Activated gamma-delta T cell treated with Interleukin-2 at 50 U/mL for 16 hours (primary cell): Measurements from ENCODE around the gene KRT40.
"Not testable (repeated sequence)": the region's sequence is repeated elsewhere in the genome, so short reads cannot be mapped to it uniquely, and the experiment has no call there.

ENCODE experiments used
- DNase-seq: peaks from one replicate; pipeline ENCODE4 v3.0.0-alpha.2; 2020

KRT40 gene

DNA sequence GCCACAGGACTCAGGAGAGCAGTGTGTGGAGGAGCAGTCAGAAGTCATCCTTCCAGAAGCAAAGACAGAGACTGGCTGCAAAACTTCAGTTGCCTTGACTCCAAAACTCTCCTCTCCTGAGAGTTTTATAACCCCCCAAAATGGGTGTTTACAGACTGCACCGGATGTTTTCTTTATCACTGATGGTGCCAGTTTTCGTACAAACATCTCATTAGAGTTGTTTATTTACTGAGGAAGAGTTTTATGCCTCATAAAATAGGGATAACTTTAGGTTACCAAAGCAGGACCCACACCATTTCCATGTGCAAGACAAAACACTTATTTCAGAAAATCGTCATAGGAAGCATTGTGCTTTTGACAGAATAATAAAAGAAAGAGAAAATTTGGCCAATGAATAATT lies at the start of gene KRT40:
Gene KRT40, minus strand, starts transcription at position 101 of the 400 bp plus-strand sequence. Its CDS starts 53 bp downstream, at position 48.
- DNase-seq = no peak

DNA sequence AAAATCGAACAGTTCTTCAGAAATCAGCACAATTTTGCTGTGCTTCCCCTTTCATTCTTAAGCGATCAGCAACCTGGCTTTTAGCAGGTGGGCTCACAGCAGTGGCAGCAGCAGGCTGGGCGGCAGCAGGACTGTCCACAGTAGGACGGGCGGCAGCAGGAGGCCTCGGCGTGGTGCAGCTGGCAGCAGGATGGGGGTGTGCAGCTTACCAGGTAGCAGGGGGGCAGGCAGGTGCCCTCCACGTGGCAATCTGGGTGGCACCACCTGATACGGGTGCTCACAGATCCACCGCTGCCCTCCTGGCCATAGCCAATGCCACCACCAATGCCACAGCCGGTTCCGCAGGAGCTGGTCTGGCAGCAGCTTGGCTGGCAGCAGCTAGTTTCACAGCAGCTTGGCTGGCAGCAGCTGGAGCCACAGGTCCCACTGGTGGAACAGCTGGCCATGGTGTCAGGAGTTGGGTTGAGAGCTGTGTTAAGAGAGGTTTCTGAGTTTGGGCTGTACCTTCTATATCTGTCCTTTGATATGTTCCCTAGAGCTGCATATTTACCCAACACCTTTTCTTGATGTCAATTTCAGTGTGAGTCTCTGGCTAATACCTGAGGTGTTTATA lies 45.6 kb upstream of the KRT40 start, which contains the start of gene KRTAP1-4:
Gene KRTAP1-4, minus strand, starts transcription at position 563 of the 613 bp plus-strand sequence. Its CDS starts 117 bp downstream, at position 446.
- DNase-seq = no peak

DNA sequence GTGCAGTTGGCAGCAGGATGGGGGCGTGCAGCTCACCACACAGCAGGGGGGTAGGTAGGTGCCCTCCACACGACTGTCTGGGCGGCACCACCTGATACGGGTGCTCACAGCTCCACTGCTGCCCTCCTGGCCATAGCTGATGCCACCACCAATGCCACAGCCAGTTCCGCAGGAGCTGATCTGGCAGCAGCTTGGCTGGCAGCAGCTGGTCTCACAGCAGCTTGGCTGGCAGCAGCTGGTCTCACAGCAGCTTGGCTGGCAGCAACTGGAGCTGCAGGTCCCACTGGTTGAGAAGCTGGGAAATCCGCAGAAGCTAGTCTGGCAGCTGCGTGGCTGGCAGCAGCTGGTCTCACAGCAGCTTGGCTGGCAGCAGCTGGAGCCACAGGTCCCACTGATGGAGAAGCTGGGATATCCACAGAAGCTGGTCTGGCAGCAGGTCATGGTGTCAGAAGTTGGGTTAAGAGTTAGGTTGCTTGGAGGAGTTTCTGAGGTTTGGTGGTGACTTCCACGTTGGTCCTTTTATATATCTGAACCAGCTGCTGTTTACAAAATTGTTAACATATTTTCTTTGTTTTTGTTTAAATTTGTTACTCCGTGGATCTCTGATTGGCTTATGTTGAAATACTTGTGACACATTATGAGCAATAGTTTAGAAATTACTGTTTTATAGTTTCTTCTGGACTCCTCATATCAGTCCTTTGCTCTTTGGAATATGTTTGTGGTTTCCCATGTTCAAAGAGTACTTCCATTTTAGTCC lies 42.8 kb upstream of the KRT40 start, which contains the start of gene KRTAP1-5:
Gene KRTAP1-5, minus strand, starts transcription at position 494 of the 757 bp plus-strand sequence. Its CDS starts 53 bp downstream, at position 441.
- DNase-seq = no peak

DNA sequence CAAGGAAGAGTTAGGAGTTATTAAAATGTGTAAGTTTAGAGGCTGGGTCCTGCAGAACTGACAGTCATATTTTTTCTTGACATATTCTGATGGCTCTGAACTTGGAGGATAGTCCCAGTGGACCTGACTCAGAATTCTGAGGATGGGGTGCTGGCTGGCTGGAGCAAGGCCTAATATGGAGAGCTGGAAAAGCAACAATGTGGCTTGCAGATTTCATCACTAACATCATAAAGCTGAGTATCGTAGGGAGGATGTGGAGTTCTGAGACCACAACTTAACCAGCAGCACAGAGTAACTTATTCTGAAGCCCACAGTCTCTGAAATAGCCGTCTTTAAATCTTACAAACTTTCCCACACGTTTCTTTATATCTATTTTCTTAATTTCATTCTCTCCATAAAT lies 40.6 kb upstream of the KRT40 start:
- DNase-seq = no peak

DNA sequence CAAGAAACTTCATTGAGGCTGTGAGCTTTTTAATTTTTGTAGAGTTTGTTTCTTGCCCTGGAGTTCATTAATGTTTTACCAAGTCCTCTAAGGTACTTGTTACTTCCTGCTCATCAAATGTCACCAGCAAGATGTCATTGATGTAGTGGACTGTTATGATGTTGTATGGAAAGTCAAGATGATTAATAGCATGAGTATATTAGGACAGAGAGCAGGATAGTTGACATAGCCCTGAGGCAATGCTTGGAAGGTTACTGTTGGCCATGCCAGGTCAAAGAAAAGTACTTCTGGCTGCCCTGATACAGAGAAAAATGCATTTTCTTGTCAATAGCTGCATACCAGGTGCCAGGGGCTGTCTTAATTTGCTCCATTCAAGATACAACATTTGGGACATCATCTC lies 36.2 kb upstream of the KRT40 start:
- no peak for DNase-seq

DNA sequence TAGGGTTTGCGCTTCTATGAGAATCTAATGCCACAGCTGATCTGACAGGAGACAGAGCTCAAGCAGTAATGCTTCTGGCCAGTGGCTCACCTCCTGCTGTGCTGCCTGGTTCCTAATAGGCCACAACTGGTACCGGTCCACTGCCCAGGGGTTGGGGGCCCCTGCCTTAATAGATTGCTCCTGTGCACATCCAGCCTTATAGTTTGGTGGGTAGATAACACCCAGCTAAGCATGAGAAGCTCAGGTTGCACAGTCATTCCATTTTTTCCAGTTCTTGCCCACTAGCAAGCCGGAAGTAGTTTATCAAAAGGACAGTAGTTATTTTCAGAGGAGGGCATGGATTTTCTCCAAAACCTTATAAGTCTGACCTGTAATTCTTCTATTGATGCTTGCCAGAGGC lies 35.3 kb upstream of the KRT40 start:
- DNase-seq = no peak

DNA sequence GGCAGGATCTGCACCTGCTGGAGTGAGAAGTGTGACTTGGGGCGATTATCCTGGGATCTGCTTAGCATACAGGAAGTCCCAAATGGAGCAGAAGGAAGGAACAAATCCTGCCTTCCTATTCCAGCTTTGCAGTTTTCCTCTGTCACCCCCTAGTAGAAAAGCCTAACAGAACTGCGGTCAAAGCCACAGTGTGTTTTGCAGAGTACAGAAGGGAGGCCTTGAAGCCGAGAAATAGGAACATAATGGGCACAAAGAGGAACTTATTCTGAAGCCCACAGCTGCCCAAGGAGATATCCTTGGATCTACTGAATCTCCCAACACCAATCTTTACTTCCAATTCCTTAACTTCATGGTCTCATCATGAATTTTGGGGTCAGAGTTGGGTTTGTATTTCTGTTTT lies 34.4 kb upstream of the KRT40 start:
- no peak for DNase-seq

DNA sequence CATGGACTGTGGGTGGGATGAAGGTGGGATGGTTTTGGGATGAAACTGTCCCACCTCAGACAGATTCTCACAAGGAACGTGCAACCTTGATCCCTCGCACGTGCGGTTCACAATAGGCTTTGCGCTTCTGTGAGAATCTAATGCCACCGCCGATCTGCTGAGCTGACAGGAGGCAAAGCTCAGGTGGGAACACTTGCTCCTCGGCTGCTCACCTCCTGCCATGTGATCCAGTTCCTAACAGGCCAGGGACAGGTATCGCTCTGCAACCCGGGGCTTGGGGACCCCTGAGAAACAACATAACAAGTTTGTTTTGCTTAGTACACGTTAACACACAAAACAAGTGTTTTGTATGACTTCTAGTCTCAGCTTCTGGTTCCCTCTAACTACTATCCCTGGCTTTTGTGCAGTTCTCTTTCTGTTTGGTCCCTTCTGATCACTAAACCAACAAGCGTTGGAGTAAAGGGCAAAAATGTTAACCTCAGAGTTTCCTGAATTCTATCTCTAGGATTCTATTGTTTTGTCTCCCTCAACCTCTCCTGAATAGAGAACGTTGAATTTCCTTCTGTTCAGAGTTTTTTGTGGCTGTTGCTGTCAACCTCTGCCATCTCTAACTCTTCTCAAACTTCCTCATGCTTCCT lies 32.6 kb upstream of the KRT40 start:
- DNase-seq = no peak

DNA sequence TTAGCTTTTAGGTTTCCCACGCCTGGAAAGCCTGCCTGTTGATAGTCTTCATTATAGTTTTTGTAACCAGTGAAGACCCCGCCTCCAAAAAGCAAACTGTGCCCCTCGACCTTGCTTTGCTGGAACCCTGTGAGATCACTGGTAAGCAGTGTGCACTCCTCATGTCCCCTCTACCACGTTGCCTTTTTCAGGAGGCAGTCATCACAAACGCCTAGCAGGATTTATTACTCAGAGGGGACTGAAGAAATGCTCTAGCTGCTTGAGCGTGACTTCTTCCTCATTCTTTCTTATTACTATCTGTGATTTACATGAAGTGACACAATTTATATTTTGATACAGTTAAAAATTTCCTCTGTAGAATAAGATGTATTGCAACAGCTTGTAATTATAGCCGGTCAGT lies 31.3 kb upstream of the KRT40 start:
- DNase-seq = no peak

DNA sequence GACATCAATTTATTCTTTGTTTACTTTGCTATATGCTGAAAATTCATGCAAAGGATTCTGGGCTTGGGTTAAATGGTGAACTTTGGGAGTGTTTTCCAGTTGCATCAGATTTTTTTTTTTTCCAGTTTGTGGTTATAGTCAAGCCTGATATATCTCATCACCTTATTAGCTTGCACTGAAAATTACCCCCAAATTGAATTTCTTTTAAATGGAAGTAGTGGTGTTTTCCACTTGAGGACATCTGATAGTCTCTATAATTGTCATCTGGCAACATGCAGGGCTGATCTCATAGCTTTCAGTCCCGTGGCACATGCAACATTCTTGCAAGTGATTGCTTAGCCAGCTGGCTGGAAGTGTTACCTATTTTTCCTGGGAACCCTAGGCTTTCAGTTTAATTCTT lies 29.5 kb upstream of the KRT40 start:
- no peak for DNase-seq

DNA sequence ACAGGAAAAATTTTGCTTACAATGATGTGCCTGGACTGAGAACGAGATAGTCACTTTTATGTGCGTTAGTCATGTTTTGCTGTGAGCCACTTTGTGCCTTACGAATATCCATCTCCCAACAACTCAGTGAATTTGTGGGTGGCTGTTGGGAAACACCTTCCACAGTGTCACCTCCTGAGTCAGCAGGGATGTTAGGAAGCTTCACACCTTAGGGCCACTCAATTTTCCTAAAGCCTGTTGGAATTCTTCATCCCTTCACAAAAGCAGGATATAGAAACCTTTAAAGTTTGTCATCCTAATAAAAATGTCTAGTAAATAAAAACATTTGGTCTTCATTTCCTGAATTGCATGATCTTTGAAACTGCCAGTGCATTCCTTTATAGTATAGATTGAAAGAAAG lies 29.1 kb upstream of the KRT40 start:
- DNase-seq = no peak

DNA sequence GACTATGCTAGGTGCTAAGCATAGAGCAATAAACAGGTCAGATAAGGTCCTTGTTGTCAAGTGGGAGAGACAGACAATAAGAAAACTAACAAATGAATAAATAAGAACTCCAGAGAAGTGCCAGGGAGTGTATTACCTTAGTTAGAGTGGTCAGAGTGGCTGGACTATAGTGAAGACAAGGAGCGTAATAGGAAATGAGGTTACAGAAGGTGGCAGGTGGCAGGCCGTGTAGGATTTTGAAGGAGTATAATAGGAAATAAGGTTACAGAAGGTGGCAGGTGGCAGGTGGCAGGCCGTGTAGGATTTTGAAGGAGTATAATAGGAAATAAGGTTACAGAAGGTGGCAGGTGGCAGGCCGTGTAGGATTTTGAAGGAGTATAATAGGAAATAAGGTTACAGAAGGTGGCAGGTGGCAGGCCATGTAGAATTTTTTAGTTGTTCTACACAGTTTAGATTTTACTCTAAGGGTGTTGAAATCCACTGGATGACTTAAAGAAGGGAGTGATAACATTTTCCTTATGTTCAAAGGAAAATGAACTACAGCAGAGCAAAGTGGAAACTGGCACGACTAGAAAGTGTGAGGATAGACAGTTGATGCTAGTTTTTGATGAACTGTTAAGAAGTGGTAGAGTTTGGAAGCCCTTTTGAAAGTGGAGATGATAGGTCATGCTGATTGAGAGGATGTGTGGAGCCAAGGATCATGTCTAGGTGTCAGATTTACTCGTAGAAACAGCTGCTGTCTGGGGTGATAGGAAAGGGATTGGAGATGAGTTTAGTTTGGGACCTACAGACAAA lies 28.4 kb upstream of the KRT40 start:
- DNase-seq = no peak

DNA sequence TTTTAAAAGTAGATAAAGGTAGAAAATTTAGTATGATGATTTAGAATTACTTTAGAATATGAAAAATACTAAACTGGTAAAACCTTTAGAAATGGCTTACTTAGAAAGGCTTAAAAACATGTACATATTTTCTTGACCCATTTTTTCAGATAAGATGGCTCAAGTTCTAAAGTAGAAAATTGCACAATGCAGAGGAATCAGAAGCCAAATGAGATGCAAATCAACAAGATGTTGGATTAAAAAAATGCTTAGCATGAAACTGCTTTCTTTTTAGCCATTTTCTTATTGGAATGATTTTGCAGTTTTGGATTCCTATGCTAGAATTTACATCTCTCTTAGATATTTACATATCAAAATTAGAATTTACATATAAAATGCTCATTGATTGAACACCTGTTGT lies 26.3 kb upstream of the KRT40 start:
- DNase-seq = no peak

DNA sequence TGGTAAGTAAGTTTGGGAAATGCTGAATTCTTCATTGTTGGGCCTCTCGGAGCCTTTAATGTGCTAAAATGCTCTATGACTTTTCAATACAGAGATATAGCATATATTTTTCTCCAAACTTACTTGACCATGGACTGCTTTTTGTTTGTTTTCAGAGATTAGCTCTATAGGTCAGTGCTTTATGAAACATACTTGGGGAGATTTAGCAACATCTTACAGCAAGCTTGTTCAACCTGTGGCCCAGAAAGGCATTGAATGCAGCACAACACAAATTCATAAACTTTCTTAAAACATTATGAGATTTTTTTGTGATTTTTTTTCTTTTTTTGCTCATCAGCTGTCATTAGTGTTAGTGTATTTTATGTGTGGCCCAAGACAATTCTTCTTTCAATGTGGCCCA lies 25.8 kb upstream of the KRT40 start:
- DNase-seq = no peak

DNA sequence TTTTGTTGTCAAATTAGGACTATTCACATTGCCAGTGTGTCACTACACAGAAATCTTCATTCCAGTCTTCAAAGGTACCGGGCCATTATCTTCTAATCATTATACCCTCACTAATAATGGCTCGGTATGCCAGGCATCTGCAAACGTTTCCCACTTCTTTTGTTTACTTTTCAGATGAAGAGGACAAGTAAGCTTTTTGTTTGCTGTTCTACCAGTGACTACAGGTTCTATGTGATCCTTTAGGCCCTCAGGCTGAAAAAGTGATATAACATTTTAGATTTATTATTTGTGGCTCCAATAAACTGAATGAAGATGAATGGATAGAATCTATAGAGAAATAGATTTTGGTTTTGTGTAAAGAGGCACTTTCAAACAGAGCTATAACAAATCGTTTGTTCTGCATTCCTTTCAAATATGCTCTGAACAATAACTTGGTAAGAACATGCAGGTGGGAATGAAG lies 25.2 kb upstream of the KRT40 start:
- no peak for DNase-seq

DNA sequence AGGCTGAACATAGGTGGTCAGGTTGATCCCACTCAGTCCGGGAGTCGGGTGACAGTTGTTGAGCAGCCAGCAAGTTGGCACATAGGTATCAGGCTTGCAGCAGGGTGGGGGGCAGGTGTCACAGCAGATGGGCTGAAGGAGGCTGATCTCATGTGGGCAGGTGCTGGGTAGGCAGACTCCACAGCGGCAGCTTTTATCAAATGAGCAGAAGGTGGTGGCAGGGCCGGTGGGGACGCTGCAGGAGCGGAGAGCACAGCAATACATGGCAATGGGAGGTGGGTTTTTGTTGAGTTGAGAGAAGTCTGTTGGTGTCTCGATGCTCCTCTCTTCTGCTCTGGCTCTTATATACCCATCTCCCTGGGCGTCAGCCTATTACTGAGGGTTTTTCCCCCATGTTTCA lies 24.7 kb upstream of the KRT40 start, which contains the start of gene KRTAP3-1:
Gene KRTAP3-1, minus strand, starts transcription at position 318 of the 400 bp plus-strand sequence. Its CDS starts 54 bp downstream, at position 264.
- no peak for DNase-seq

DNA sequence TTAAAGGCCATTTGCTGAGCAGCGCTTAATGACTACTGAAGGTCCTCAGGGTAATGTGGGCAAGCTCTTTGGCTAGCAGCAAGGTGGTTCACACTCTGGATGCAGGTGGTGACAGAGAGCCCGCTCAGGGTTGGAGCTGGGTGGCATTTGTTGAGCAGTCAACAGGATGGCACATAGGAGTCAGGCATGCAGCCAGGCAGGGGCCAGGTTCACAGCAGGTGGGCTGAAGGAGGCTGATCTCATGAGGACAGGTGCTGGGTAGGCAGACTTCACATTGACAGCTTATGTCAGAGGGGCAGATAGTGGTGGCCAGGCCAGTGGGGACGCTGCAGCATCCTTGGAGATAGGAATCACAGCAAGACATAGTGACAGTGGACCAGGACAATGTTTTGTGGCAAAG lies 20.3 kb upstream of the KRT40 start:
- DNase-seq = no peak

DNA sequence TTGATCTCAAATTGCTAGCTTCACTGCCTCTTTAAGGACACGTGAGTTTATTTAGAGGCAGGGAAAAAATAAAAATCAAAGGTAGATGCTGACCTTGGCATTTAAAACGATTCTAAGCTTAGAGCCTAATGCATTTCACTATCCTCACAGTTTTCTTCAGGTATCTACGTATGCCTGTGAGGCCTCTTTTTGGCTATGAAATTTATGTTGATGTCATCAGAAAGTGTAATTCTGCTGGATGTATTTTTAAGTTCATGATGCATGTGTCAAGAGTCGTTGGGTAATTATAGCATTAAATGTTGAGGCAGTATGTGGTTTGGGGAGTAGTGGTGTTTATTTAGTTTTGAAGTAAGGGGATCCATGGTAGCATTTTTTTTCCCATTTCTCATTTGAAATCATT lies 19.8 kb upstream of the KRT40 start:
- DNase-seq = no peak

DNA sequence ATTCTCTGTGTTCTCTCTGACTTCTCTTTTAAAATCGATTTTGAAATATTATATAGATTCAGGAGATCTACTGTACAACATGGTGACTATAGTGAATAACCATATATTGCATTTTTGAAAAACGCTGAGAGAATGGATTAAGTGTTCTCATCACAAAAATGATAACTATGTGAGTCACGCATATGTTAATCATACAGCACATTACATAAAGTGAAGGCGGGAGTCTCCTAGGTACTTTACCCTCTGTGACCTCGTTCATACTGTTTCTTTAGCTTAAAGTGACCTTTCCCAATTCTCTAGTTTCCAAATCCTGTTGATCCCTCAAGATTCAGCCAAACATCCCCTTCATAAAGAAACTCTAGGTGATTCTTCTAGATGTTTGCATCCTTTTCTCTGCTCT lies 18.7 kb upstream of the KRT40 start:
- DNase-seq = no peak

DNA sequence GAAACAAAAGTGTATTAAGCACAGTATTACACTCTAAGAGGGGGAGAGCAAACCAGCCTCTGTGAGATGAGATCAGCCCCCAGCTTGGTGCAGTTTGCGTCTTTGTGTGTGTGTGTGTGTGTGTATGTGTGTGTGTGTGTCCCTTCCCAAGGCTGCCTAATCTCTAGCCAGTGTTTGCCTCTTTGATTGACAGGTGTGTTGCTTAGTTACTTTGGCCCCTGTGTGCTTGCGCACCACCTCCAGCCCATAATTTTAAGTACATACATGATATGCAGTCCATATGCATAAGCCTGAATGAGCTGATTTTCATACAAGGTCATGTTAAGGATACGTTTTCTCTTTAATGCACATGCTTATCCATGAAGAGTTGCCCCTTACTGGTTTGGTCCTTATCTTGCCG lies 17.7 kb upstream of the KRT40 start:
- no peak for DNase-seq

DNA sequence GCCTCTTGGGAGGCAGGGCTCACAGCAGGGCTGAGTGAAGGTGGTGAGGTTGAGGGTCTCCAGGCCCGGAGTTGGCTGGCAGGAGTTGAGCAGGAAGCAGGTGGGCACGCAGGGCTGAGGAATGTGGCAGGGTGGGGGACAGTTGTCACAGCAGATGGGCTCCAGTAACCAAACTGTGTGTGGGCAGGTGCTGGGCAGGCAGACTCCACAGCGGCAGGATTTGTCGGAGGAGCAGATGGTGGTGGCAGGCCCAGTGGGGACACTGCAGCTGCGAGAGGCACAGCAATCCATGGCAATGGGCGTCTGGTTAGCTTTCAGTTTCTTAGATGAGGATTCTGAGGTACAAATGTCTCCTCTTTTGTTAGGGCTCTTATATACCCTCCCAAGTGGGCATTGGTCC lies 15.4 kb upstream of the KRT40 start, which contains the start of gene KRTAP3-2:
Gene KRTAP3-2, minus strand, starts transcription at position 344 of the 400 bp plus-strand sequence. Its CDS starts 53 bp downstream, at position 291.
- not testable (repeated sequence) for DNase-seq

DNA sequence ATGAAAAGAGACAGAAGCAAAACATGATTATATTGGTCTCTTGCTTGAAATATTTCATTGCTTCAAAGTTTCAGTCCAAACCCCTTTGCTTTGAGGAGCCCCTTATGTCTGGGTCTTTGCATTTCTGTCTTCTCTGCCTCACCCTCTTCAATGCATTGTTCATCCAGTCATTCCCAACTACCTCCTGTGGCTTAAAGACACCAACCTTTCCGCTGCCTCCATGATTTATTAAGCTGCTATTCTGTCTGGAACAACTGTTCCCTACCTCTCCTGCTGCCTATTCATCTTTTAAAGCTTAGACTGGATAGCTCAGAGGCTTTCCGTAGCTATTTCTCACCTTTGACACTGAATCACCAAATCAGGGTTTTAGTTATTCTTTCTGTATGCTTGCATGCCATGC lies 13.2 kb upstream of the KRT40 start:
- no peak for DNase-seq

DNA sequence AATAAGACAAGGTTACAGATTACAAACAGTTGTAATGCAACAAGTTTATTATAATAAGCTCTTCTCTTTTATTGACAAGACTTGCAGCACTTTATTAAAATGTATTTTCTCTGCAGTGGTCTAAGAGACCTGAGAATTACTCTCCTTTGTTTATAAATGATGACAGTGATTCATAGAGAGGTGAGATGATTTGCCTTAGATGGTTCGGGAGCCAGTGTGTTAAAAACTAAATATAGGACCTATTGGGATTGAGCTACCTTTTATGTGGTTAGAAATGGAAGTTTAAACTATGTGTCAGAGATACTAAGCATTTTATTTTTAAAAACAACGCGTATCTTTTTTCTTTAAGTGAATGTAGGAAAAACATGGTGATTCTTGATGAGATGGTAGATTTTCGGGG lies 12.7 kb upstream of the KRT40 start:
- DNase-seq = no peak
